H9 (cell line): ENCODE results near the gene ROPN1. TPM values are rescaled to one million over a fixed set of nuclear protein-coding genes. Genes with fewer than 3 reads are reported as not detected.
"Not testable (repeated sequence)": the region's sequence is repeated elsewhere in the genome, so short reads cannot be mapped to it uniquely, and the experiment has no call there.

ENCODE experiments used
- DNase-seq: peaks from one replicate; pipeline ENCODE4 v3.0.0-alpha.2; 2017
- H2AFZ ChIP-seq: one replicate; pipeline ENCODE4 v1.6.1; 2013; ENCODE audit warnings: mild to moderate bottlenecking, low read length, control low read depth, moderate library complexity
- H2AK5ac ChIP-seq: 2 replicates; pipeline ENCODE4 v1.6.1; 2013; ENCODE audit warnings: low read length, control low read depth, mixed read lengths; ENCODE audit not compliant: insufficient read length
- H2BK120ac ChIP-seq: one replicate; pipeline ENCODE4 v1.6.1; 2013; ENCODE audit warnings: low read depth, mild to moderate bottlenecking, low read length, control low read depth, inconsistent platforms; ENCODE audit not compliant: poor library complexity, severe bottlenecking
- H2BK12ac ChIP-seq: 2 replicates; pipeline ENCODE4 v1.6.1; 2013; ENCODE audit warnings: low read length, control low read depth, mixed read lengths, low read depth; ENCODE audit not compliant: insufficient read length
- H2BK15ac ChIP-seq: 2 replicates; pipeline ENCODE4 v1.6.1; 2013; ENCODE audit warnings: low read depth, low read length, control low read depth
- H2BK20ac ChIP-seq: one replicate; pipeline ENCODE4 v1.6.1; 2013; ENCODE audit warnings: low read depth, mild to moderate bottlenecking, low read length, control low read depth, inconsistent platforms; ENCODE audit not compliant: poor library complexity, severe bottlenecking
- H2BK5ac ChIP-seq: 2 replicates; pipeline ENCODE4 v1.6.1; 2013; ENCODE audit warnings: low read length, control low read depth, mixed read lengths; ENCODE audit not compliant: insufficient read length
- H3K14ac ChIP-seq: 2 replicates; pipeline ENCODE4 v1.6.1; 2013; ENCODE audit warnings: low read length, control low read depth; ENCODE audit not compliant: insufficient read depth
- H3K18ac ChIP-seq: 2 replicates; pipeline ENCODE4 v1.6.1; 2013; ENCODE audit warnings: low read depth, mild to moderate bottlenecking, mixed read lengths, low read length, control low read depth; ENCODE audit not compliant: insufficient read length
- H3K23ac ChIP-seq: 2 replicates; pipeline ENCODE4 v1.6.1; 2013; ENCODE audit warnings: low read length, control low read depth, mixed read lengths, low read depth; ENCODE audit not compliant: insufficient read length
- H3K23me2 ChIP-seq: 2 replicates; pipeline ENCODE4 v1.6.1; 2013; ENCODE audit warnings: low read depth, mild to moderate bottlenecking, mixed read lengths, low read length, control low read depth; ENCODE audit not compliant: insufficient read length, poor library complexity, severe bottlenecking
- H3K27ac ChIP-seq: 2 replicates; pipeline ENCODE4 v1.5.1; 2013; ENCODE audit warnings: low read length, control low read depth, mixed read lengths, low read depth; ENCODE audit not compliant: insufficient read length
- H3K27me3 ChIP-seq: 2 replicates; pipeline ENCODE4 v1.6.1; 2013; ENCODE audit warnings: low read length, control low read depth, inconsistent platforms; ENCODE audit not compliant: insufficient read depth
- H3K4ac ChIP-seq: 2 replicates; pipeline ENCODE4 v1.6.1; 2013; ENCODE audit warnings: low read depth, mild to moderate bottlenecking, control low read depth, inconsistent platforms, low read length, moderate library complexity
- H3K4me1 ChIP-seq: 2 replicates; pipeline ENCODE4 v1.6.1; 2013; ENCODE audit warnings: low read length, control low read depth, inconsistent platforms; ENCODE audit not compliant: insufficient read depth
- H3K4me2 ChIP-seq: 2 replicates; pipeline ENCODE4 v1.6.1; 2013; ENCODE audit warnings: low read length, control low read depth, mixed read lengths; ENCODE audit not compliant: insufficient read length, insufficient read depth
- H3K56ac ChIP-seq: 2 replicates; pipeline ENCODE4 v1.6.1; 2013; ENCODE audit warnings: low read depth, mild to moderate bottlenecking, mixed read lengths, low read length, control low read depth; ENCODE audit not compliant: insufficient read length
- H3K79me1 ChIP-seq: 2 replicates; pipeline ENCODE4 v1.6.1; 2013; ENCODE audit warnings: low read depth, mild to moderate bottlenecking, moderate library complexity, low read length, control low read depth, inconsistent platforms; ENCODE audit not compliant: insufficient read depth, poor library complexity, severe bottlenecking
- H3K79me2 ChIP-seq: 2 replicates; pipeline ENCODE4 v1.6.1; 2013; ENCODE audit warnings: low read length, control low read depth, inconsistent platforms; ENCODE audit not compliant: insufficient read depth
- H3K9ac ChIP-seq: 2 replicates; pipeline ENCODE4 v1.6.1; 2013; ENCODE audit warnings: low read length, control low read depth, mixed read lengths; ENCODE audit not compliant: insufficient read length; ENCODE audit errors: extremely low read depth
- H3K9me3 ChIP-seq: one replicate; pipeline ENCODE4 v1.6.1; 2013; ENCODE audit warnings: low read depth, low read length, inconsistent platforms; ENCODE audit not compliant: control insufficient read depth
- H3T11ph ChIP-seq: one replicate; pipeline ENCODE4 v1.6.1; 2013; ENCODE audit warnings: mild to moderate bottlenecking, low read length, control low read depth, inconsistent platforms
- H4K20me1 ChIP-seq: one replicate; pipeline ENCODE4 v1.6.1; 2013; ENCODE audit not compliant: control insufficient read depth, insufficient read length, insufficient read depth
- H4K5ac ChIP-seq: 2 replicates; pipeline ENCODE4 v1.6.1; 2013; ENCODE audit warnings: low read depth, mild to moderate bottlenecking, mixed read lengths, low read length, control low read depth; ENCODE audit not compliant: insufficient read length
- H4K8ac ChIP-seq: replicated peaks from 2 replicates; pipeline ENCODE4 v1.6.1; 2013; ENCODE audit warnings: low read length, control low read depth, mixed read lengths, low read depth; ENCODE audit not compliant: insufficient read length
- H4K91ac ChIP-seq: 2 replicates; pipeline ENCODE4 v1.6.1; 2013; ENCODE audit warnings: low read depth, mild to moderate bottlenecking, moderate library complexity, mixed read lengths, low read length, control low read depth; ENCODE audit not compliant: insufficient read length
- H3K27ac Mint-ChIP-seq, 3 experiments: 2 replicates in 2 of 3; 3 replicates in 1 of 3; pipeline ENCODE4 v1.8.0; 2020 to 2021; ENCODE audit warnings: mixed read lengths in 3 of 3, mild to moderate bottlenecking in 1 of 3, moderate library complexity in 1 of 3
- H3K27me3 Mint-ChIP-seq: 2 replicates; pipeline ENCODE4 v1.8.0; 2021; ENCODE audit warnings: low read depth, mild to moderate bottlenecking, moderate library complexity, mixed read lengths
- H3K36me3 Mint-ChIP-seq, 3 experiments: 2 replicates in 2 of 3; 3 replicates in 1 of 3; pipeline ENCODE4 v1.8.0; 2020 to 2021; ENCODE audit warnings: low read depth in 3 of 3, mixed read lengths in 3 of 3; ENCODE audit not compliant: insufficient read depth in 1 of 3
- H3K4me1 Mint-ChIP-seq, 2 experiments: 2 replicates each; pipeline ENCODE4 v1.8.0; 2020; ENCODE audit warnings: mixed read lengths in 2 of 2
- H3K4me3 Mint-ChIP-seq, 2 experiments: 2 replicates in 1 of 2; 3 replicates in 1 of 2; pipeline ENCODE4 v1.8.0; 2020 to 2021; ENCODE audit warnings: mild to moderate bottlenecking in 2 of 2, mixed read lengths in 2 of 2, moderate library complexity in 1 of 2
- H3K9me3 Mint-ChIP-seq, 2 experiments: 2 replicates in 1 of 2; 3 replicates in 1 of 2; pipeline ENCODE4 v1.8.0; 2020; ENCODE audit warnings: mild to moderate bottlenecking in 2 of 2, mixed read lengths in 2 of 2, moderate library complexity in 1 of 2
- WGBS: extraction: QIAGEN DNeasy Blood & Tissue Kit; methylation state at CpG from one replicate; pipeline ENCODE4 v1.1.7; 2013; ENCODE audit warnings: missing lambda C conversion rate, low lambda C conversion rate, mixed read lengths; ENCODE audit not compliant: insufficient read length; ENCODE audit errors: extremely low coverage; 5-methylcytosine and 5-hydroxymethylcytosine counted together
- long read RNA-seq: library from polyadenylated mRNA; unstranded; transcript quantifications from one replicate; pipeline ENCODE4 v2.0.0, GENCODE V29; 2020
- total RNA-seq: library from RNA; stranded (reverse); gene quantifications from 2 replicates; pipeline ENCODE4 v1.2.1, GENCODE V29; 2021

ROPN1 gene
- not detected in 2 replicates for total RNA-seq
- long read RNA-seq: 0 reads

DNA sequence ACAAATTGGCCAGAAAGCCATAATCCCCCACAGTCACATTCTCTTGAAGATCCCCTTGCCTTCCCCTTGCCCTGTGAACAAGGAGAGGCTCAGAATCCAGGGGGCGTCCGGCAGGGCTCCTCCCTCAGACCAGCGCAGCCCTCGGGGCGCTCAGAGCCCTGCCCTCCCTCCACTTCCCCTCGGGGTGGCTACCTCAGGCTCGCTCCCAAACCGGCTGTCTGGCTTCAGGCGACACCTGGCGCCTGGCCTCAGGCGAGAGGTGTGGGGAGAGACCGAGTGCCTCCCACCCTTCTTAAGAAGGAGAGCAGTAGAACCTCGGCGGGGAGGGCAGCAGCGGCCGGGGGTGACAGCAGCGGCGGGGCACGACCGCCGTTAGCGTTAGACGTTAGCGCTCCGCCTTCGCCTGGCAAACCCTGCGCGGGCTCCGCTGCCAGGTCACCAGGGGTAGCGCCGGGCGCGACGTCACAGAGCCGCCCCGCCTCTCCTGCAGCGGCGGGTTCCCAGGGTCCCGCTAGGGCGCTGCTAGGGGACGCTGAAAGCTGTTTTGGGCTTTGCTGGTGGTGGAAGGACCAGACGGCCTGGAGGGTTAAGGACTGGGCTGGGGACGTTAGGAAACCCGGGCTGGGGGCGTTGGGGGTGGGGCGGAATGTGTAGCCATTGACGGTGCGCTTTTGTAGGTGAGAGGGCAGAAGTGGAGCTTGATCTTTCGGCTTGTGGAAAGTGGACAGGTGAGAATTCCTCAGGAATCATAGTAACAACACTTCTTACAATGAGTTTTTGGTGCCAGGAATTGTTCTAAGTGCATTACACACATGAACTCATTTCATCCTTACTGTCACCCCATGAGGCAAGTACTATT lies at the start of gene ROPN1:
TSS of gene ROPN1 (minus strand) at position 395 of the 859 bp plus-strand sequence. CDS start 11,643 bp downstream, outside the sequence.
- not testable (repeated sequence) for H3K23ac ChIP-seq, H3K9ac ChIP-seq, H3K27ac ChIP-seq, H3K27ac Mint-ChIP-seq, H3K79me1 ChIP-seq, H3K4me1 ChIP-seq, H3K9me3 Mint-ChIP-seq, H2AFZ ChIP-seq, H2BK120ac ChIP-seq, H3K23me2 ChIP-seq, H4K91ac ChIP-seq, H2BK5ac ChIP-seq, H4K20me1 ChIP-seq, H2BK20ac ChIP-seq, H2BK12ac ChIP-seq, H3K9me3 ChIP-seq, H3T11ph ChIP-seq, H4K5ac ChIP-seq, H2AK5ac ChIP-seq, H3K4me2 ChIP-seq, H3K36me3 Mint-ChIP-seq, DNase-seq, H3K4me1 Mint-ChIP-seq, H3K56ac ChIP-seq, H2BK15ac ChIP-seq, H3K18ac ChIP-seq, H3K4ac ChIP-seq, H3K14ac ChIP-seq, H3K79me2 ChIP-seq, H4K8ac ChIP-seq
- H3K27me3 ChIP-seq: peaks cover 14% of the 10 kb centered on the region; the same call in 1 of the 2 replicates
- Mint-ChIP-seq H3K4me3 (peak within 1 kb of the TSS; percentile 26 to 77; a peak in 4 of 5 replicates), H3K27me3 (peaks cover 50% of the 10 kb centered on the region)
- WGBS: no CpG with 5 or more reads among the region's 49 CpGs
